Neural cell (in vitro differentiated cells): ENCODE data around the gene ZNF837.

Source experiments
- EP300 ChIP-seq: fragments of 450-650 bp; conservative IDR thresholded peaks from 2 replicates; pipeline ENCODE4 v1.6.1; 2014; ENCODE audit warnings: antibody characterized with exemption, mild to moderate bottlenecking, moderate library complexity; ENCODE audit not compliant: poor library complexity, severe bottlenecking
- EZH2 ChIP-seq: fragments of 200-600, 300-800 bp; shearing (Covaris generic), sonication (generic); IDR thresholded peaks from 2 replicates; pipeline ENCODE4 v1.6.1; 2014; ENCODE audit warnings: antibody characterized with exemption, low read length, borderline replicate concordance, mild to moderate bottlenecking; ENCODE audit not compliant: insufficient read depth, poor library complexity, severe bottlenecking
- TF ChIP-seq, protein P1 (sequence below): fragments of 450-650 bp; IDR thresholded peaks from 2 replicates; pipeline ENCODE4 v1.5.1; 2014; ENCODE audit warnings: antibody characterized with exemption, mild to moderate bottlenecking, moderate library complexity; ENCODE audit not compliant: poor library complexity, severe bottlenecking

DNA sequence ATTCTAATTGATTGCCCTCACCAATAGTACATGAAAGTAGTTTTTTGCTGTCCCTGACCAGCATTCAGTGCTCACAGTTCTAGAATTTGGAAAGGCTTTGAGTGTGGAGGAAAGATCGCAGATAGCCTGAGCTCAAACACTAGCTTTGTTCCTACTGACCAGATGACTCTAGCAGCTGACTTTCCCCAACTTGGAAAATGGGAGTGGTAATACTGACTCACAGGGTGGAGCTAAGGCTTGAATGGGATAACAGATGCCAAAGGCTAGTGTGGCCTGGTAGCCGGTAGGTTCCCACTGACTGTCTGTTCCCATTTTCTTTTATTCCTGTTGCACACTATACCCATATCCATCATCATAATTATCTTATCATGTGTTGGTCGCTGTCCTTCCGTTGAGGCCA lies 50.4 kb downstream of the ZNF837 start:
- TF ChIP-seq EZH2 = no peak
- TF ChIP-seq, protein P1, sequence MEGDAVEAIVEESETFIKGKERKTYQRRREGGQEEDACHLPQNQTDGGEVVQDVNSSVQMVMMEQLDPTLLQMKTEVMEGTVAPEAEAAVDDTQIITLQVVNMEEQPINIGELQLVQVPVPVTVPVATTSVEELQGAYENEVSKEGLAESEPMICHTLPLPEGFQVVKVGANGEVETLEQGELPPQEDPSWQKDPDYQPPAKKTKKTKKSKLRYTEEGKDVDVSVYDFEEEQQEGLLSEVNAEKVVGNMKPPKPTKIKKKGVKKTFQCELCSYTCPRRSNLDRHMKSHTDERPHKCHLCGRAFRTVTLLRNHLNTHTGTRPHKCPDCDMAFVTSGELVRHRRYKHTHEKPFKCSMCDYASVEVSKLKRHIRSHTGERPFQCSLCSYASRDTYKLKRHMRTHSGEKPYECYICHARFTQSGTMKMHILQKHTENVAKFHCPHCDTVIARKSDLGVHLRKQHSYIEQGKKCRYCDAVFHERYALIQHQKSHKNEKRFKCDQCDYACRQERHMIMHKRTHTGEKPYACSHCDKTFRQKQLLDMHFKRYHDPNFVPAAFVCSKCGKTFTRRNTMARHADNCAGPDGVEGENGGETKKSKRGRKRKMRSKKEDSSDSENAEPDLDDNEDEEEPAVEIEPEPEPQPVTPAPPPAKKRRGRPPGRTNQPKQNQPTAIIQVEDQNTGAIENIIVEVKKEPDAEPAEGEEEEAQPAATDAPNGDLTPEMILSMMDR = no peak
- TF ChIP-seq EP300 = no peak
